Measurements from ENCODE around the gene ZBTB47.

ZBTB47 gene

GRCh38 chr3:42638339-42638842, 15.1 kb upstream of the ZBTB47 start:
- no peak overlapping the region for H3K4me3 ChIP-seq (ENCODE audit: low read depth, low read length)

GRCh38 chr3:42639192-42639591, 14.3 kb upstream of the ZBTB47 start:
- no peak for TF ChIP-seq CTCF (IDR thresholded peaks at IDR 0.05; ENCODE audit: low read depth, low read length)
- TF ChIP-seq POLR2A (IDR thresholded peaks at IDR 0.05; ENCODE audit: extremely low read depth, insufficient read length): no peak
- no peak for TF ChIP-seq MYC (IDR thresholded peaks at IDR 0.05; ENCODE audit: low read depth, low read length)
- no peak for TF ChIP-seq MAX (IDR thresholded peaks at IDR 0.05; ENCODE audit: low read depth, low read length)
- no peak for DNase-seq (ENCODE audit: low read depth)
- no peak overlapping the region for H3K4me3 ChIP-seq (ENCODE audit: low read depth, low read length)

More at GRCh38 chr3:42638339-42638842, 15.1 kb upstream of the ZBTB47 start:
- no peak for DNase-seq (ENCODE audit: low read depth)
- no peak for TF ChIP-seq MYC (IDR thresholded peaks at IDR 0.05; ENCODE audit: low read depth, low read length)
- no peak for TF ChIP-seq MAX (IDR thresholded peaks at IDR 0.05; ENCODE audit: low read depth, low read length)
- TF ChIP-seq CTCF (IDR thresholded peaks at IDR 0.05; ENCODE audit: low read depth, low read length): no peak
- TF ChIP-seq POLR2A (IDR thresholded peaks at IDR 0.05; ENCODE audit: extremely low read depth, insufficient read length): no peak

GRCh38 chr3:42640129-42640528, 13.4 kb upstream of the ZBTB47 start:
- TF ChIP-seq CTCF (IDR thresholded peaks at IDR 0.05; ENCODE audit: low read depth, low read length): no peak
- TF ChIP-seq POLR2A (IDR thresholded peaks at IDR 0.05; ENCODE audit: extremely low read depth, insufficient read length): no peak
- TF ChIP-seq MYC (IDR thresholded peaks at IDR 0.05; ENCODE audit: low read depth, low read length): no peak
- TF ChIP-seq MAX (IDR thresholded peaks at IDR 0.05; ENCODE audit: low read depth, low read length): no peak
- no peak overlapping the region for H3K4me3 ChIP-seq (ENCODE audit: low read depth, low read length)
- DNase-seq (ENCODE audit: low read depth): no peak

- TF ChIP-seq MAX (IDR thresholded peaks at IDR 0.05; ENCODE audit: low read depth, low read length): no peak
- no peak for TF ChIP-seq CTCF (IDR thresholded peaks at IDR 0.05; ENCODE audit: low read depth, low read length)
- TF ChIP-seq POLR2A (IDR thresholded peaks at IDR 0.05; ENCODE audit: extremely low read depth, insufficient read length): no peak
- TF ChIP-seq MYC (IDR thresholded peaks at IDR 0.05; ENCODE audit: low read depth, low read length): no peak
- DNase-seq (ENCODE audit: low read depth): no peak
- H3K4me3 ChIP-seq (ENCODE audit: low read depth, low read length): no peak overlapping the region
Observed at GRCh38 chr3:42640771-42641370, 12.6 kb upstream of the ZBTB47 start.

GRCh38 chr3:42647821-42648459, 5.6 kb upstream of the ZBTB47 start:
- DNase-seq (ENCODE audit: low read depth): no peak
- TF ChIP-seq MYC (IDR thresholded peaks at IDR 0.05; ENCODE audit: low read depth, low read length) (no peak), CTCF (IDR thresholded peaks at IDR 0.05; ENCODE audit: low read depth, low read length) (no peak), MAX (IDR thresholded peaks at IDR 0.05; ENCODE audit: low read depth, low read length) (no peak), POLR2A (IDR thresholded peaks at IDR 0.05; ENCODE audit: extremely low read depth, insufficient read length) (no peak)
- H3K4me3 ChIP-seq (ENCODE audit: low read depth, low read length): no peak overlapping the region

All from NB4 (cell line).